GM18520 (cell line): ENCODE results near the gene SCLT1.

Source experiments
- ATAC-seq: cut with Tn5 transposase; IDR thresholded peaks from one replicate; pipeline ENCODE4 v1.9.1; 2021; ENCODE audit not compliant: unreplicated experiment

The SCLT1 gene

GRCh38 chr4:128847082-128847724 lies 246.1 kb downstream of the SCLT1 start:
- ATAC-seq = no peak

GRCh38 chr4:128846063-128846462 lies 247.3 kb downstream of the SCLT1 start:
- no peak for ATAC-seq

GRCh38 chr4:128844931-128845330 lies 248.4 kb downstream of the SCLT1 start:
- ATAC-seq = no peak

GRCh38 chr4:128841402-128841801 lies 251.9 kb downstream of the SCLT1 start:
- no peak for ATAC-seq

GRCh38 chr4:128840711-128841318 lies 252.5 kb downstream of the SCLT1 start:
- no peak for ATAC-seq

- ATAC-seq = peak; percentile 61
Measured at GRCh38 chr4:128837679-128838078, 255.7 kb downstream of the SCLT1 start.

- no peak for ATAC-seq
Measured at GRCh38 chr4:128837198-128837597, 256.1 kb downstream of the SCLT1 start.

- no peak for ATAC-seq
Measured at GRCh38 chr4:128835498-128836222, 257.7 kb downstream of the SCLT1 start.
